Stimulated activated CD4-positive, alpha-beta T cell treated with anti-CD3 and anti-CD28 coated beads, Interleukin-1b, Interleukin-23, amount 100 ng/mL, for 48 hours (primary cell): Measurements from ENCODE around the gene UNC93A.
"Not testable (repeated sequence)": the region's sequence is repeated elsewhere in the genome, so short reads cannot be mapped to it uniquely, and the experiment has no call there.

ENCODE experiments used
- DNase-seq: peaks from one replicate; pipeline ENCODE4 v3.0.0-alpha.2; 2020

Gene UNC93A

DNA sequence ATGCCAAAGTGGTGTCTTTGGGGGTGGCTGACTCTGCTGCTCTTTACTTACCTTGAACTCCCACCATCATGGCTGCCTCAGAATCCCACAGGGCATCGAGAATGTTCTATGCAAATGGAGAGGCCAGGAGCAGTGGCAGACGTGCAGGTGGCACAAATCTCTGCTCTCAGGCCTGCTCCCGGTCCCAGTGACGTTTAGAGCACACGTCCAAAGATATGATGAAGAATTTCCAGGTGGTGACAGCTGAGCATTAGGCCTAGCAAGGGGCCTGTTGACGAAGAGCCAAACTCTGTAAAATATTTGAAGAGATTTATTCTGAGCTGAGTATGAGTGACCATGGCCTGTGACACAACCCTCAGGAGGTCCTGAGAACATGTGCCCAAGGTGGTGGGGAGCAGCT is 19.0 kb upstream of the UNC93A start:
- DNase-seq, result no peak

DNA sequence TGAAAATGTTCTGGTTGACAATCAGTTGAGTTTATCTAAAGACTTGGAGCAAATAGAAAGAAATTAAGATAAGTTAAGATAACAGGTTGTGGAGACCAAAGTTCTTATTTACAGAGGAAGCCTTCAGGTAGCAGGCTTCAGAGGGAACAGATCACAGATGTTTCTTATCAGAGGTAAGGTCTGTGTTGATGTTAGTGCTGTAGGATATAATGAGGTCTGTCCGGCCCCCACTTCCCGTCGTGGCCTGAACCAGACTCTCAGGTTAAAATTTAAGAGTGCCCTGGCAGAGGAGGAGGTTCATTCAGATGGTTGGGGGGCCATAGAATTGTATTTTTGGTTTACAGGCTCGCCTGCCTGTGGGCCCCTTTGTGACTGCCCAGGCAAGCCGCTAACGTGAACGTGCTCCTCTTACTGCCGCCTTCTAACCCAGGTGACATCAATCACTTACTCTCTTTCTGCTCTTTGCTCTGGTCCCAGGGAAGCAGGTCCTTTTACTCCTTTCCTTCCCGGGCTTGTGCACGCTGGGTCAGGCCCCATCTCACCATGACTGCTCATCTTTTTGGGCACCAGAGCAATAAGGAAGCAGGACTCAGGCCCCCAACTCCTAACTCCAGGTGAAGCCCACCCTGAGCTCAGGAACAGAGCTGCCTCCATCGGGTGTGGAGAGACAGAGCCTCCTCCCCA is 18.3 kb upstream of the UNC93A start:
- no peak for DNase-seq

DNA sequence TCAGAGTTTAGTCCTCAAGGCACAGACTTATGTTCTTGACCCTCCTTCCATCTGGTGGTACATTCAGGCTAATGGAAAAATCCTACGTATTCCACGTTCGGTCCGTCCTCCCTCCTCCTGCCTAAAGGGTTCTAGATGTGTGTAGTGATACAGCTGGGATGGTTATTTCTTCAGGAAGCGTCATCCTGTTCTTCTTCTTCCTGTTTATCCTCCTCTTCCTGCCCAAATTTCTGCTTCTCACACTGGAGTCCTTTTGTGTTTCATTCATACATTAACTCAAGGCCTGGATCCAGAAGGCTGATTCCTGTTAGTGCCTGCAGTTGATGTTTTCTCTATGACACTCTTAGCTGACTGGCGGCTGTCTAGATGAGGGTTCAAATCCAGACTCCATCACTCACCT is 16.8 kb upstream of the UNC93A start:
- no peak for DNase-seq

DNA sequence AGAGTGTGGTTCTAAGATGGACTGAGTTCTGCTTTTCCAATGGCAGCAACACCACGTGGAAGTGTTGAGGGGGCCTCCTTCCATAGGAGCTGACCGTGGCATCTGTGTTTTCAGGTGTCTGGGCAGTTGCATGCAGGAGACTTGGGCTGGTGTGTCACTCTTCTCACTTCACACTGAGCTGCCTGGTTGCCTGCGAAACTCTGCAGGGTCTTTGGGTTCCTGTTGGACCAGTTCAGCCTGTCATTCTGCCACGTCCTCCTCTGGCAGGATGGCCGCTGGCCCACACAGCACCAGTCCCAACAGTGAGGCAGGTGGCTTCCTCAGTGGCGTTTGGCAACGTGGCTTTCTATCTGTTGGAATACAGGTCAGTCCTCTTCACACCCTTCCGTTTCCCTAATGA is 16.1 kb upstream of the UNC93A start:
- DNase-seq, result no peak

DNA sequence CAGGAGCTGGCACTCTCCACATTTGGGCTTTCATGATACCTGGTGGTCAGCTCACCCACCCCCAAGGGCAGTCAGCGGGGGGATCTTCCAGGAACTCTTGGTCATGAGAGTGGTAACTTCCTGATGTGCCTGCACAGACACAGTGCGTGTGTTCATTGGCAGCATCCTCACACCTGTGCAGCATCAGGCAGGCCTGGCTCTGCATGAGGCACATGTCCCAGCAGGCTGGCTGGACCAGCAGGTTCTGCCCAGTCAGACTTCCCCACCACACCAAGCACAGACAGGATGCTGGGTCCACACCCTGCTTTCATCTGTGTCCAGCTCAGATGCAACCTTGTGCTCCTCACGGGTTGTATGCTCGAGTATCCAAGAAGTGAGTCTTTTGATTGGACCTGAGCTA is 15.7 kb upstream of the UNC93A start:
- DNase-seq, result no peak

DNA sequence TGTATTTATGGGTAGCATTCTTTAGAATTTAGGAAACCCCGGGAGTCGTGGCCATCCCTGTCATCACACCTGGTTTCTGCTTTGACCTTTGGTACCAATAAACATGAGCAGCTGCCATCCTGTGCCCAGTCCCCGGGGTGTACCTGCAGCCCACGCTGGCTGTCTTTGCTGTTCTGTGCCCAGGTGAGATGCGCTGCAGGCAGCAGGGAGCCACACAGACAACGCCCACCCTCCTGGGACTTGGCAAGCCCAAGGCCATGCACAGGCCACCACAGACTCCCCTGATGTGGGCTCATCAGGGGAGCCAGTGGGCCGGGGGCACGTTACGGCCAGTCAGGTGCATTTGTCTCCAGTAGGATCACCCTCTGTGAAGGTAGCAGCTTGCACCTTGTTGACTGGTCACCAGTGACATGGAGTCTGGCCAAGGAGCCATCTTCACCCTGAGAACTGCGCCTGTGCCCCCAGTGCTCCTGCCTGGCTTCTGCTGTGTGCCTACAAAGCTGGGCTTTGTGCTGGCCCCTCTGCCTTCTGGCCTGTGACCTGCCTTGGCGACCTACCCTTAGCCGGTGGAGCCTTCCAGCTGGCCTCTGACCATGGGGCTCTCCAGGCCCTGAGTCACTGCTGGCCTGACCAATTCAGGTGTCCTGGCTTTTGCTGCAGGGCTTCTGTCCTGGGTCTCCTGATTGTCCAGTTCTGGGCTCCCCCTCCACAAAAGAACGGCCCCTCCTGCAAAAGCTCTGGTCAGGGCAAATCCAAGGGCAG is 14.2 kb upstream of the UNC93A start:
- DNase-seq, result no peak

DNA sequence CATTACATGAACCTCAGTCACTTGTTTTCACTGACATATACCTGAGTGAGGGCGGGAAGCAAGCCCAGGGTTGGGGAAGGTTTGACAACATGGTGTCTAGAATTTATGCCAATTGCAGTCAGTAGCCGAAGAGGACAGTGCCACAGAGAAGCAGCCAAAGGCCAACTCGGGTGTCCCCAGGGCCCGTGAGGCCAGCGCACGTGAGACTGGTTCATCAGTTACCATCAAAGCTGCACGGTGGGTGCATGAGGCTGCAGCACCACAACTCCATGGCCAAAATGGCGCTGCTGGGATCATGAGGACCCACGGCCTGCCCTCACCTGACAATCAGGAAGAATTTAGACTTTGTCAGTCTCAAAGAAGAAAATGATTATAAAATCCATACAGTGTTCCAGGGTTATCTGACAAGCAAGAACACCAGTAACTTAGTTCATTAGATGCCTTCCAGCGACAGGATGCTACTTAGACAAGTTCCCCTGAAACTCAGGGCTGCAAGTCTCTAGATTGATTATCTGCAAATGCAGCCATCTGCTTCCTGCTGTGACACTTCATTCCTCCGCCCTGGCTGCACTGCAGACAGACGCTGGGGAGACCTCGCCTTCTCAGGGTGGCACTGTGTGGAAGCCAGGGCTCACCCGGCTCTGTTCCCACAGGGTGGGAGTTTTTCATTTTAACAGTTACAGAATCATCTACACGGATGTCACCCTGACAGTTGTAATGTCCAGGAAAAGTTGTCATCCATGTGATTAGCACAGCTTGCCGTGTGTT is 12.8 kb upstream of the UNC93A start:
- not testable (repeated sequence) for DNase-seq

DNA sequence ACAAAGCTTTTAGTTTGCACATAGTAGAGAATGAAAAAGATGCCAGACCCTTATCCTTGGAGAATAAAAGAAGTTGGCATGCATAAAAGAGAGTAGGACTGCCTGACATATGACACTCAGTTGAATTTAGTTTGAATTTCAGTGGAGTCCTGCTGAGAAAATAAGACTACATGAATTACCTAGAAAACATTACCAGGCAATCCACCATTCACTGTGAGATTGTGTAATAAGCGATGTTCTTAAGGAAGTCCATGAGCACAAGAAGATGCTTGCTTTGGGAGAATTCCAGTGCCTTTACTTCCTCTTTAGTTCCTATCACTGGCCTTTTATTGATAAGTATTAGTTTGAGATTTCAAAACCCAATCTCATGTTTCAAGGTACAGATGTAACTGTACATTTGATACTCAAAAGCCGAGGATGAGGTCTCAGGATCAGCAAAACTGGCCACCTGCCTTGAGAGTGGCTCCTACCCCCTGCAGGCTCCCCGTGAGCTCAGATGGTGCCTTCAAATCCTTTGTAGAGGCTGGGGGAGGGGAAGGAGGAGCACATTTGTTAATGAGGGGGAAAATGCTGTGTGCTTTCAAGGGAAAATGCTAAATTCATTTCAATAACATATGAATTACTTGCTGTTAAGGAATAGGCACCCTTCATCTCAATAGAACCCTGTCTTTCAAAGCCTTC is 11.2 kb upstream of the UNC93A start:
- DNase-seq, result no peak

DNA sequence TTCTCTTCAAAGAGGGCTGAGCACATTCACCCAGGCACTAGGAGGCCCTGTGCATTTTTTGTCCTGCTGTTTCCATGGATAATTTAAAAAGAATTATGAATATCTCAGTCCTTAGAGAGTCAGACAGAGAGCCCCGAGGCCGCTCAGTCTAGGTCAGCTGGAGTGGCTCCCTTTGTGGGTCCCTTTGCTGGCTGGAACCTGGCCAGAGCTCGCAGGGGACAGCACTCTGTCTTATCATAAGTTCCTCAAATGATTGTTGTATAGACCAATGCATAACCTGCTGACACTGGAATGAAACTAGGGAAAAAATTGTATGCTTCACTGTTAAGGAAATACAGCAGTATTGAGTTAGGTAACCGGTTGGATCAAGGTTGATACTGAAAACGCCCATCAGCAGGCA is 10.6 kb upstream of the UNC93A start:
- not testable (repeated sequence) for DNase-seq

DNA sequence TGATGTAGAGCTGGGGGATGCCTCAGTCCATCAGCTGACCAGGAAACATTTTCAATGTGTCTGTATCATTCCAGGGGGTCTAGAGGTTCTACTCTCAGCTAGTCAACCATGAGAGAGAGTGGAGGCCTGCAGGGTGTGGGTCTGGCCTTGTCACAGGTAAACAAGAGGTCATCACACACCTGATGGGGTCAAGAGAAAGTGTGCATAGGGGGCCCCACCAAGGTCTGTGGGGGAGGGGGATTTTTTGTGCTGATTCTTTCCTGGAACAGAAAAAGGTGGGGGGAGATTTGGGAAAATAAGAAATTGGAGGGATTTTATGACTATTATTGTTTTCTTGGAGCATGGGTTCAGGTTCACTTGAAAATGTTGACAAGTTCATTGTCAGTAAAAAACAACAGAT is 8.9 kb upstream of the UNC93A start:
- no peak for DNase-seq

DNA sequence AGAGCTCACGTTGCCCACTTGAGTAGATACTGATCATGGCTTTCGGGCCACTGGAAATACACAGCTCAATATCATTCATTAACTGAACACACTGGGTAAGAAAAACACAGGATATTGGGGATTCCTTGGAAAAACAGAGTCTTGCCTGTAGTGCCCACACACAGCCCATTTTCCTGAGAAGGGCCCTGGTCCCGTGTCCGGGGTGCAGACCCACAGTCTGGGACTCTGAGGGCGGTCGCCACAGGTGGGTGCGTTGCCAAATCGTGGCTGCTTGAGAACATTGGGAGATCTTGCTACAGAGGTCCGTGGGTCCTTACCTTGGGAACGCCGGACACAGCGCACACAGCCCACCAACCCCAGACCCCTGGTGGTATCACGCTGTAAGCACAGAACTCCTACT is 6.5 kb upstream of the UNC93A start:
- not testable (repeated sequence) for DNase-seq

DNA sequence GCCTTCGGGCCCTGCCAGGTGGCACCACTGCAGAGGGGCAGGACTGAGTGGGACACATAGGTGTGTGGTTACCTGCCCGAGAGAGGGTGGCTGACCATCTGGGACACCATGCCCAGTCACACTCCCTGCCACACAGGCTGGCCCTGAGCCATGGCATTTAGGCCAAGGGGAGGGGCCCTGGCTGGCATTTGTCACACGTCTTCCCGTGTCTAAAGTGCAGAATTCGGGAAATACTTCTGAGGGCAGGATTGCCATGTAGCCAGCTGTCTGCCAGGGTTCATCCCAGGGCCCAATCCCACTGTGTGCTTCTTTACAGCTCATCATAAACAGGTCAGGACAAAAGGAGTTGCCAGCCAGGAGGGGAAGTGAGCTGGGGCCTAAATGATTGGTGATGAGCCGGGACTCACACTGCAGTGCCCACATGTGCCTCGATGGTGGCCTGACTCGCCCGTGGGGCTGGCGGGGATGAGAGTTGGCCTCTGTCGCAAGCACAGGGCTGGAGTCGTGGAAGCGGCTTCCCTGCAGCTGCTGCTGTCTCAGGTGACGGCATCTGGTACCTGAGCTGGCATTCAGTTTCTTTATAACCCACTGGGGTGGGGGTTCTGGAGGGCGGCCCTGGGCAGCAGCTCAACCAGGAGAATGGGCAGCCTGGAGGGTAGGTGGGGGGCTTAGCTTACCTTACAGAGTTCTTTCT is 5.9 kb upstream of the UNC93A start:
- DNase-seq, result no peak

DNA sequence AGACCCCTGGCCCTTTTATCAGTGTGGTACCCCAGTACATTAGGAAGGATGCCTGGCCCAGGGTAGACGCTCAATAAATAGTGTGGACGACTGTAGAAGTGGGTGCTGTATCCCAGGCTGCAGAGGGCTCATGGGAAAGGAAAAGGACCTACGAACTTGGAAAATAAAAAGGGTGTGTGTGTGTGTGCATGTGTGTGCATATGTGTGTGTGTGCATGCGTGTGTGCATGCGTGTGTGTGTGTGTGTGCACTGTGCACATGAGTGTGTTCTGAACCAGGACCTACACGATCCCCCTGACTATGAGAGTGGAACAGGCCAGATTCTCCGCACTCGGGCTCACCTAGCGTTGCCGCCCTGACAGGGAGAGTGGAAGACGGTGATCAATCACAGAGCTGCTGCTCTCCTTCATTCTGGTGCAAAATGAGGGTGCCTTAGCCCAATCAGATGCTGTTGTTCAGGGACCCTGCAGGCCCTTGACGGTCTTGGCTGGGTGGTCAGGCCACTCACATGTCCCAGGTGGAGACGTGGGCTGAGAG is 3.5 kb upstream of the UNC93A start:
- no peak for DNase-seq

DNA sequence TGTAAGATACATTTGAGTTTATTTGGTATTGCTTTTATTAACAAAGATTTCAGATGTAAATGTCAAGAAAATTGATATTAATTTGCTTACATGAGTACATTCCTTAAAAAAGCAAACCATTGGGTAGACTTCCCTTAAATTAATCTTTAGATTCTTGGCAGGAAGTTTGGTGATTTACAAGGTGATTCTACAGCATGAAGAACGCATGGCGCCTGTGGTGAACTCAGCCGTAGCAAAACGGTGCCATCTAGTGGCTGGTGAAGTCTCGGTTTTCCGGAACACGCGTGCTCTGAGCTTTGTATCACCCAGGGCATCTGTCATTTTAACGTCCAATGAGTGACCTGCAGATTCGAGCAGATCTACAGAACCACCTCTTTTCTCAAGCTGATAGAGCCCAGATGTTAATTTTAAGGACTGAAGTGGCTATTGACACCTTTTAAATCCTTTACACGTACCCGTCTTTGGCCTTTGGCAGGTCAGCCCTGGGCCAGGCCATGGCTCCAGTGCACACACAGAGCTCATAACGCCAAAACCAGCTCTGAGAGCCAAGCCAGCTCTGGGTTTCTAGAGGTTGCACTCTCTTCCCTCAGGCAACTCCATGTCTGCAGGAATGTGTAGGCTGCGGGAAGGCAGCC is 2.4 kb upstream of the UNC93A start:
- DNase-seq, result peak; percentile 20

DNA sequence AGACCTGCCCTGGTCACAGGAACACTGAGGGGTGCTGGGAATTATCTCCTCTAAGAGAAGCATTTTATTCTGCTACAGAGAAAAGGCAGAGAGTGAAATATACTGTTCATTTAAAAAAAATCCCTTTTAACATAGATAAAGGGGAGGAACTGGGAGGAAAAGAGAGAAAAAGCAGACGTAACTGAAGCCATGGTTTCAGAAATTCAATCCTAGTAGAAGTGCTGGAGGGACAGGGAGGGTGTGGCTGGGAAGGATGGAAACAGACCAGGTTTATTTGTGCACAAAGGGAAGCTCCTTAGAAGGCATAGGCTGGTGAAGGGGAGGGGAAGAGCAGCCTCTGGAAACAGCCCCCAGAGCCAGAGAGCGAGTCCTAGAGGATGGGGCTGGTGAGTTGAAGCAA is 1.8 kb upstream of the UNC93A start:
- DNase-seq, result not testable (repeated sequence)

DNA sequence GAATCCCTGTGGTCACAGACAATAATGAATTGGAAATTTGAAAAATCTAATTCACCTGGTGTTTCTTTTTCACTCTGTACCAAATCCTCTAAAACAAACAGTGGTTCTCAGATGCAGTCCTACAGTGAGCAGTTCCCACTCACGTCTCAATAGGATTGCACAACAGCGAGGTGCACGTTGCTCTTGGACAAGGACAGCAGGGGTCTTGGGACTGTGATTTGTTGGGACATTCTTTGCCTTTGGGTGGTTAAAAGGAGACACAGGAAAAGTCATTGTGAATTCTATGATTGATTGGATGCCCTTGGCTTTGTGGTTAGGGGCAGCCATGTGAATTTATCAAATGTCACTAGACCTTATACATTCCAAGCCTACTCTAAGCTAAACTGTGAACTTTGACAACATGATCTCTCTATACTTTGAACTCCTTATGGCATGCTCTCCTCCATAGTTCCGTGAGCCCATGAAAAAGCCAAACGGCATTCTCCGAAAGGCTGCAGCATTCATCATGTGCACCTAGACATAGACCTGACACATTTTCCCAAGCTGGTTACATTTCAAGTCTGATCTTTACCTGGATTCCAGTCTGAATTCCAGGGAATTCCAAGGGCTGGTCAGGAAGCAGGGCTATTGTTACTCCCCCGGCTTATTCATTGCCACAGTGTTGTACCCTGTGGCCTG is 647 bp downstream of the UNC93A start:
- DNase-seq, result no peak

DNA sequence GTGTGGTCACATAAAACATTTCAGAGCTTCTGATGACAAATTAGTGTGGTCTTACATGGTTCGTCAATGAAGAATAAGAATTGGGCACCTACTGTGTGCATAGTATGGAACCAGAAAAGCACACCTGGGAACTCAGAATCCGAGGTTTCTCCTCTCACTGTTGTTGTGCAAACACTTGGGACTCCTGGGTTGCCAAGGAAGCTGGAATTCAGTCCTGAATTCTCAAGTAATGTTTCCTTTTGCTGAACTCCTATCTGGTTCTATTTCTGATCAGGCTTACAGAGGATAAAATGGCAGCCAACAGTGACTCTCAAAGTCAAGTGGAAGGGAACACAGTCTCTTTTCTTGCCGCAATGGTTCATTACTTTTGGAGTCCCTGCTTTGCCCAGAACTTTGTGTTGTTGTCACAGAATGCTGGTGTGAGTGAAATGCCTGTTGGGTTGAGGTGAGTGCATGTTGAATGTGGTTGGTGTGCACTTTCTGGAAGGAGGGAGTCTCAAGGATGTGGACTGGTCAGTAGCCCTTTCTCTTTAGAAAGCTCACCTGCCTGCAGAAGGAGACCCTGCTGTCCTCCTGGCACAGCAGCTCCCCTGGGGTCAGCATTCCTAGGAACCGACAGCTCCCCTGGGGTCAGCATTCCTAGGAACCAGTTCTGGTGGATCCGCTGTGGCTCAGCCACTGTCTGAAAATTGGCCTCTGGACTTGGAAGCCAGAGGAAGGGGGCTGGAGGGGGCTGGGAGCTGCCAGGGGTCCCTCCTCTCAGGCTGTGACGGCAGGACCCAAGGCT is 1.4 kb downstream of the UNC93A start:
- no peak for DNase-seq

DNA sequence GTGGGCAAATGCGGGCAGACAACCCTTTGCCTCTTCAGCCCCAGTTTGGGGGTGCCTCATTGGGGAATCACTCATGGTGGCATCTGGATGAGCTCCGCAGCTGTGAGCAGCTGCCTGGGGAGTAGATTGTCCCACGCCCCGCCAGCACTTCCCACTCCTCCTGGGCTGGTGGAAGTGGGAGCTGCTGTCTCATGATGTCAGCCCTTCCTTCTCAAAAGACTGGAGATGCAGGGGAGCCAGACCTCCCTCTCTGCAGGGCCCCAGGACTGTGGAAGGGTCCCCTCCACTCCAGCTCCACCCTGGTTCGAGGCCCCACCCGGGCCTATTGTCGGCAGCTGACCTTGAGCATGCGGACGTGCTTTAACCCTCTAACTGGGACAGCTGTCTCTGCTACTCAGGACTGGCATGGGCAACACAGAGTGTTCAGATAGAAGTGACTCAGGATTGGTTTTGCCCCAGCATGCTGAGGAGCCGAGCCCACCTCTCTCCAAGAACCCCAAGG is 2.0 kb downstream of the UNC93A start:
- no peak for DNase-seq

DNA sequence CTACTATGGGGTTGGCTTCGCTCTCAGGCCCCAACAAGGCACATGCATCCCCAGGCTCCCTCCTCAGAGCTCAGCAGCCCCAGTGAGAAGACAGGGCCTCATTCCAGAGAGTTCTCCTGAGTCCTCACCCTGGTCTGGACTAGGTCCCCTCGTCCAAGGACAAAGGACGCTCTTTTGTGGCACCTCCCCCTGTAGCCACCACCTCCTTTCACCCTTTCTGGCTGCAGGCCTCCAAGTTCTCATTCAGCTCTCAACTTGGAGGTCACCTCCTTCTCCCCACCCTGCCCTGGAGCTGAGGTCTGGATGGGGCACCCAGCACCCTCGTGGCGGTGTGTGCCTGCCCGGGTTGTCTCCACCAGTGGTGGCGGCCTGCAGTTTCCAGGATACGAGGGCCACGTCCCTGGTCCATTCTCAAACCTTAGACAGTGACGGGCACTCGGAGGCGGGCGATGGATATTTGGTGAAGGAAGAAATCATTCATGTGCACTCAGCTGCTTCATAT is 2.5 kb downstream of the UNC93A start:
- DNase-seq, result no peak

DNA sequence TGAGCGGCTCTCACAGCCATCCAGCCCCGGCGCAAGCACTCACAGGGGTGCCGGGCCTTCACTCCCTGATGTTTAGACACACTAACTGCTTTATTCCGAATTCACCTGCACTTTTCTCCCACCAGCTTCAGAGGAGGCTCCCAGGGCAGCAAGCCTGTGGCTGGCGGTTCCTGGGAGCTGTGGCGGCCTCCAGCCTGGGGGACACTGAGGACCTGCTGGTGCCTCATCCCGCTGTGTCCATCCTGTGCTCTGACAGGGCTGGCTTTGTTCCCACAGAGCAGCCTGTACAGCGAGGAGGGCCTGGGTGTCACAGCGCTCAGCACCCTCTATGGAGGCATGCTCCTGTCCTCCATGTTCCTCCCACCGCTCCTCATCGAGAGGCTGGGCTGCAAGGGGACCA is 3.1 kb downstream of the UNC93A start:
- no peak for DNase-seq
